ENCODE measurements around the gene MROH2B.

MROH2B gene

GRCh38 chr5:41071242-41071641, at the start of gene MROH2B:
Gene MROH2B, minus strand, starts transcription at chr5:41071342. Its CDS starts 490 bp downstream, at chr5:41070852.
- H3K4me3 ChIP-seq (replicated peaks in 1 of 2; ENCODE audit: low read depth in 2 of 2, low read length in 2 of 2): no peak within 1 kb of the TSS
- no peak for TF ChIP-seq CTCF (IDR thresholded peaks at IDR 0.05; ENCODE audit: low read depth, low read length)
- DNase-seq (ENCODE audit: low read depth in 2 of 2): no peak

- DNase-seq (ENCODE audit: low read depth in 2 of 2): no peak
- TF ChIP-seq CTCF (IDR thresholded peaks at IDR 0.05; ENCODE audit: low read depth, low read length): no peak
- H3K4me3 ChIP-seq (replicated peaks in 1 of 2; ENCODE audit: low read depth in 2 of 2, low read length in 2 of 2): no peak overlapping the region
Measured at GRCh38 chr5:41120600-41120999, 49.5 kb upstream of the MROH2B start.

GRCh38 chr5:41118177-41118576, 47.0 kb upstream of the MROH2B start:
- no peak overlapping the region for H3K4me3 ChIP-seq (replicated peaks in 1 of 2; ENCODE audit: low read depth in 2 of 2, low read length in 2 of 2)
- DNase-seq (ENCODE audit: low read depth in 2 of 2): no peak
- no peak for TF ChIP-seq CTCF (IDR thresholded peaks at IDR 0.05; ENCODE audit: low read depth, low read length)

GRCh38 chr5:41115281-41115680, 44.1 kb upstream of the MROH2B start:
- no peak overlapping the region for H3K4me3 ChIP-seq (replicated peaks in 1 of 2; ENCODE audit: low read depth in 2 of 2, low read length in 2 of 2)
- DNase-seq (ENCODE audit: low read depth in 2 of 2): peak; percentile 88 to 90
- no peak for TF ChIP-seq CTCF (IDR thresholded peaks at IDR 0.05; ENCODE audit: low read depth, low read length)

GRCh38 chr5:41112486-41113455, 41.6 kb upstream of the MROH2B start:
- no peak overlapping the region for H3K4me3 ChIP-seq (replicated peaks in 1 of 2; ENCODE audit: low read depth in 2 of 2, low read length in 2 of 2)
- no peak for TF ChIP-seq CTCF (IDR thresholded peaks at IDR 0.05; ENCODE audit: low read depth, low read length)
- DNase-seq (ENCODE audit: low read depth in 2 of 2): peak; percentile 27 to 56

- DNase-seq (ENCODE audit: low read depth in 2 of 2): peak in 1 of 2 donors; percentile 50
- TF ChIP-seq CTCF (IDR thresholded peaks at IDR 0.05; ENCODE audit: low read depth, low read length): no peak
- no peak overlapping the region for H3K4me3 ChIP-seq (replicated peaks in 1 of 2; ENCODE audit: low read depth in 2 of 2, low read length in 2 of 2)
Measured at GRCh38 chr5:41109186-41109585, 38.0 kb upstream of the MROH2B start.

Measured in cardiac fibroblast (primary cell).